AG04450 (cell line): ENCODE measurements around the gene DGKH. TPM values are rescaled to one million over a fixed set of nuclear protein-coding genes. Genes with fewer than 3 reads are reported as not detected.

Source experiments
- CTCF ChIA-PET: fragments of 300-600, 350-600 bp; formaldehyde crosslinking; extraction: SDS; loops from one replicate; lab custom pipeline; 2022; ENCODE audit warnings: antibody characterized with exemption, inconsistent platforms; lab: Charles Lee
- POLR2A ChIA-PET: fragments of 350-600 bp; formaldehyde crosslinking; extraction: SDS; loops from one replicate; lab custom pipeline; 2021; ENCODE audit warnings: antibody characterized with exemption, inconsistent platforms; lab: Yijun Ruan, JAX
- DNase-seq: peaks from one replicate; pipeline ENCODE4 v3.0.0-alpha.2; 2011; ENCODE audit warnings: low read depth, low spot score
- H3K27ac ChIP-seq: one replicate; pipeline ENCODE4 v1.5.1; 2012; ENCODE audit warnings: low read depth, low read length, control low read depth
- H3K27me3 ChIP-seq: one replicate; pipeline ENCODE4 v1.6.0; 2012; ENCODE audit warnings: low read length; ENCODE audit not compliant: control insufficient read depth, insufficient read depth
- H3K4me3 ChIP-seq: 2 replicates; pipeline ENCODE4 v1.5.1; 2011; ENCODE audit warnings: mild to moderate bottlenecking, low read depth, low read length, control low read depth
- H3K9me3 ChIP-seq: 2 replicates; pipeline ENCODE4 v1.5.1; 2012; ENCODE audit warnings: low read length; ENCODE audit not compliant: control insufficient read depth, insufficient read depth
- polyA plus RNA-seq: library from polyadenylated mRNA; depleted of rRNA; stranded (reverse); fragments of >200 nt; gene quantifications from 2 replicates; pipeline ENCODE4 v1.2.3, GENCODE V29; 2011
- TF ChIP-seq, protein P1 (sequence below): IDR thresholded peaks from 2 replicates; pipeline ENCODE4 v1.5.1; 2011; ENCODE audit warnings: low read depth, low read length, control low read depth, inconsistent platforms

Gene DGKH
- polyA plus RNA-seq, 1 experiment = 4.3 TPM

DNA sequence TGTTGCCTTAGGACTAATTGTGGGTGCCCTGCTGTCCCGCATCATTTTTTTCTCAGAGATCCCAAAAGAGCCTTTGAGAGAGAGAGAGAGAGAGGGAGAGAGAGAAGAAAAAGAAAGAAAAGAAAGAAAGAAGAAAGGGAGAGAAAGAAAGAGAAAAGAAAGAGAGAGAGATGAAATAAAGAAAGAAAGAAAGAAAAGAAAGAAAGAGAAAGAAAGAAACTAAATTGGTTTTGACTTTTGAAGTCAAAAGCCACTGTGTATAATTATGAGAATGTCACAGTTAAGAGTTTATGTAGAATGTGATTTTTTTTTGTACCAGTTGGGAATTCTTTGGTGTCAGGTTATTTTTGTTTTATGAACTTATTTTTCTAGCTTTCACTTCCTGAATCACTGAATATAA, 180.1 kb downstream of the DGKH start:
- no peak overlapping the region for H3K27ac ChIP-seq
- H3K9me3 ChIP-seq = no peaks in the 10 kb centered on the region
- no peak for DNase-seq
- no peaks in the 10 kb centered on the region for H3K27me3 ChIP-seq
- no peak overlapping the region for H3K4me3 ChIP-seq
- ChIA-PET POLR2A (no interaction called here), CTCF (no interaction called here)
- TF ChIP-seq, protein P1, sequence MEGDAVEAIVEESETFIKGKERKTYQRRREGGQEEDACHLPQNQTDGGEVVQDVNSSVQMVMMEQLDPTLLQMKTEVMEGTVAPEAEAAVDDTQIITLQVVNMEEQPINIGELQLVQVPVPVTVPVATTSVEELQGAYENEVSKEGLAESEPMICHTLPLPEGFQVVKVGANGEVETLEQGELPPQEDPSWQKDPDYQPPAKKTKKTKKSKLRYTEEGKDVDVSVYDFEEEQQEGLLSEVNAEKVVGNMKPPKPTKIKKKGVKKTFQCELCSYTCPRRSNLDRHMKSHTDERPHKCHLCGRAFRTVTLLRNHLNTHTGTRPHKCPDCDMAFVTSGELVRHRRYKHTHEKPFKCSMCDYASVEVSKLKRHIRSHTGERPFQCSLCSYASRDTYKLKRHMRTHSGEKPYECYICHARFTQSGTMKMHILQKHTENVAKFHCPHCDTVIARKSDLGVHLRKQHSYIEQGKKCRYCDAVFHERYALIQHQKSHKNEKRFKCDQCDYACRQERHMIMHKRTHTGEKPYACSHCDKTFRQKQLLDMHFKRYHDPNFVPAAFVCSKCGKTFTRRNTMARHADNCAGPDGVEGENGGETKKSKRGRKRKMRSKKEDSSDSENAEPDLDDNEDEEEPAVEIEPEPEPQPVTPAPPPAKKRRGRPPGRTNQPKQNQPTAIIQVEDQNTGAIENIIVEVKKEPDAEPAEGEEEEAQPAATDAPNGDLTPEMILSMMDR = no peak

DNA sequence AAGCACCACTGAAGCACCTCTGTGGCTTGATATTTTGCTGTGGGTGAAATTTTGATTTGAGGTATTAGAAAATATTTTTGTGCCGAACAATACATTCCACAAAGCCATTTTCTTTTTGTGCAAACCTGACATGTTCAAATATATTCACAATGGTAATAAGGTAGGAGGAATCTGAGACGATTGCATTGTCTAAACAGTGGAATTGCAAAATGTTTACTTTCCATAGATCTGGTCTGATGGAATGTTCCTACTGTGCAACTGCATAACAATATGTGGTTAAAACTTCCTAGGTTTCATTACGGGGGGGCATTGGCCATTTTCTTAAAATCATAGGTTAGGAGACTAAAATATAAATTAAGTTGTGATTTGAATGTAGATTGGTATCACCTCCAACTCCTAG, 180.8 kb downstream of the DGKH start:
- Histone ChIP-seq H3K4me3 (no peak overlapping the region), H3K27ac (no peak overlapping the region), H3K9me3 (no peaks in the 10 kb centered on the region), H3K27me3 (no peaks in the 10 kb centered on the region)
- TF ChIP-seq, protein P1 = no peak
- ChIA-PET POLR2A (no interaction called here), CTCF (no interaction called here)
- DNase-seq = no peak

DNA sequence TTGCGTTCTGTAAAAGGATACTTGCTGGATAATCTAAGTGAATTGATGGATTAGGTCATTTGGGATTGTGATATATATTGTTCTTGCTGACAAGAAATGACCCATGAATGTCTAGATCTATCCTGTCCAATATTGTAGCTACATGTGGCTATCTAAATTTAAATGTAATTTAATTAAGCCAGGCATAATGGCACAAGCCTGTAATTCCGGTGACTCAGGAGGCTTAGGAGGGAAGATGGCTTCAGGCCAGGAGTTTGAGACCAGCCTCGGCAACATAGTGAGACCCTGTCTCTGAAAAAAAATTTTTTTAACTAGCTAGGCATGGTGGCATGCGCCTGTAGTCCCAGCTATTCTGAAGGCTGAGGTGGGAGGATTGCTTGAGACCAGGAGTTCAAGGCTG, 184.2 kb downstream of the DGKH start:
- no peaks in the 10 kb centered on the region for H3K9me3 ChIP-seq
- ChIA-PET CTCF (no interaction called here), POLR2A (no interaction called here)
- TF ChIP-seq, protein P1 = no peak
- DNase-seq = no peak
- no peak overlapping the region for H3K4me3 ChIP-seq
- H3K27me3 ChIP-seq = no peaks in the 10 kb centered on the region
- H3K27ac ChIP-seq = no peak overlapping the region

DNA sequence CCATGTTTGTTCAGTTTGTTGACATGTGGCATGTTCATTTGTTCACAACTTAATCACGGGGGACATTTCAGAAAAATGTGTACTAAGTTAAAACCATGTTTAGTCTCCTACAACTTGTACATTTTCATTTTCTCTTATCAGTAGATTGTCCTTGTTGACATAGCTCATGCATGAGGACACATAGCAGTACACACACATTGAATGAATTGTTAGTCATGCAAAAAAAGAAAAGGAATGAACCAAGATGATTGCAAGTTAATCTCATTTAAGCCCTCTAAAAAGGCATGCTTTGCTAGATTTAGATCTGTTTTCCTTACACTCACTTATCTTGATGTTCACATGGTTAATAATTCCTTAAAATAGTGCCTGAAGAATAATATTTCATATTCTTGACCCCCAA, 185.3 kb downstream of the DGKH start:
- H3K9me3 ChIP-seq = no peaks in the 10 kb centered on the region
- no peaks in the 10 kb centered on the region for H3K27me3 ChIP-seq
- DNase-seq = no peak
- no peak overlapping the region for H3K4me3 ChIP-seq
- POLR2A ChIA-PET = interaction anchor here (0.5 kb wide), 1 partner anchor 1142 kb away, joined by 3 read pairs; no protein-coding TSS in a partner anchor
- CTCF ChIA-PET = no interaction called here
- H3K27ac ChIP-seq = no peak overlapping the region
- TF ChIP-seq, protein P1 = no peak

DNA sequence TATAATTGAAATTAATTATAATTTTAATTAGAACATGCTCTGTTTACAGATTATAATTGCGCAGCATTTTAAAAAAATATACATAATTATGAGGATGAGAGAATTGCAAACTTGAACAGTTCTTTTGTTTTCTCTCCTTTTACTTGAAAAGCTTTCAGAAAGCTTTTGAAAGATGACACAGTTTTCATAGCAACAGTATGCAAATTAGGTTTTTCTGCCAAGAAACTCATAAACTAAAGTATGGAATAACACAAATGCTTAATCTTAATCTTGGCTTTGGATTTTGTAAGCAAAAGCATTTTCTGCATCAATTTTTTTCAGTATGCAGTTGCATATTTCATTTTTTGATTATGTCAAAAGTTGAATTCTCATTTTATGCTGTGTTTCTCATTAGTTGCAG, 190.7 kb downstream of the DGKH start:
- Histone ChIP-seq H3K4me3 (no peak overlapping the region), H3K27me3 (no peaks in the 10 kb centered on the region), H3K9me3 (no peaks in the 10 kb centered on the region), H3K27ac (no peak overlapping the region)
- TF ChIP-seq, protein P1 = no peak
- no peak for DNase-seq
- POLR2A ChIA-PET = no interaction called here
- CTCF ChIA-PET = no interaction called here
